PC-3 (cell line): ENCODE results near the gene EFCAB6. TPM values are rescaled to one million over a fixed set of nuclear protein-coding genes. Genes with fewer than 3 reads are reported as not detected.
A peak's percentile ranks its signal among the peaks of the same experiment; 100 is the strongest.

ENCODE experiments used
- ATAC-seq: fragments of 200-7000 bp; cut with Tn5 transposase; 2 replicates; pipeline ENCODE4 v1.9.1; 2020; ENCODE audit warnings: mild to moderate bottlenecking, moderate library complexity
- BruUV-seq: library from RNA; stranded (reverse); fragments of 400-500 nt; replicated peaks from 2 replicates; lab custom pipeline; 2021; lab: Mats Ljungman, UMichigan
- CTCF ChIA-PET: fragments of 300-600 bp; sonication (Branson Sonifier 250); formaldehyde crosslinking; loops from one replicate; lab custom pipeline; 2022; ENCODE audit warnings: antibody characterized with exemption; lab: Charles Lee
- POLR2A ChIA-PET: fragments of 300-600 bp; sonication (Branson Sonifier 250); formaldehyde crosslinking; loops from one replicate; lab custom pipeline; 2022; ENCODE audit warnings: antibody characterized with exemption; ENCODE audit not compliant: unreplicated experiment; lab: Charles Lee
- DNase-seq: peaks from one replicate; pipeline ENCODE4 v3.0.0-alpha.2; 2015
- H2AFZ ChIP-seq: fragments of 300-600 bp; sonication (generic); 2 replicates; pipeline ENCODE4 v1.6.0; 2016; ENCODE audit warnings: antibody characterized with exemption, low read length
- H3F3A ChIP-seq: fragments of 300-600 bp; sonication (generic); one replicate; pipeline ENCODE4 v1.6.0; 2017; ENCODE audit warnings: antibody characterized with exemption, low read length, control low read depth, mild to moderate bottlenecking; ENCODE audit not compliant: unreplicated experiment
- H3K27ac ChIP-seq: fragments of 300-600 bp; sonication (generic); 2 replicates; pipeline ENCODE4 v1.5.1; 2016; ENCODE audit warnings: mild to moderate bottlenecking, low read length
- H3K27me3 ChIP-seq: fragments of 300-600 bp; sonication (generic); 2 replicates; pipeline ENCODE4 v1.6.1; 2016; ENCODE audit warnings: low read length, mixed read lengths
- H3K36me3 ChIP-seq: fragments of 300-600 bp; sonication (generic); 2 replicates; pipeline ENCODE4 v1.6.1; 2016; ENCODE audit warnings: low read depth, mixed run types, low read length, mixed read lengths
- H3K4me1 ChIP-seq: fragments of 300-600 bp; sonication (generic); 2 replicates; pipeline ENCODE4 v1.5.1; 2016; ENCODE audit warnings: low read length; ENCODE audit not compliant: insufficient read depth
- H3K4me2 ChIP-seq: fragments of 300-600 bp; sonication (generic); 2 replicates; pipeline ENCODE4 v1.6.0; 2016; ENCODE audit warnings: low read length
- H3K4me3 ChIP-seq: fragments of 300-600 bp; sonication (generic); 2 replicates; pipeline ENCODE4 v1.5.1; 2016; ENCODE audit warnings: mild to moderate bottlenecking, low read length, mixed read lengths
- H3K79me2 ChIP-seq: fragments of 300-600 bp; sonication (generic); 2 replicates; pipeline ENCODE4 v1.6.1; 2017; ENCODE audit warnings: low read length, mixed read lengths
- H3K9ac ChIP-seq: fragments of 300-600 bp; sonication (generic); 2 replicates; pipeline ENCODE4 v1.6.0; 2016; ENCODE audit warnings: mild to moderate bottlenecking, low read length
- H3K9me2 ChIP-seq: fragments of 300-600 bp; sonication (generic); replicated peaks from 2 replicates; pipeline ENCODE4 v1.6.1; 2016; ENCODE audit warnings: mixed run types, low read length, mixed read lengths
- H3K9me3 ChIP-seq: fragments of 300-600 bp; sonication (generic); 2 replicates; pipeline ENCODE4 v1.6.1; 2016; ENCODE audit warnings: low read length, mixed read lengths
- H4K20me1 ChIP-seq: fragments of 300-600 bp; sonication (generic); 2 replicates; pipeline ENCODE4 v1.6.1; 2016; ENCODE audit warnings: low read length, mixed read lengths
- EZH2 ChIP-seq: fragments of 300-600 bp; sonication (generic); IDR thresholded peaks from one replicate; pipeline ENCODE4 v1.6.1; 2017; ENCODE audit warnings: antibody characterized with exemption, mild to moderate bottlenecking, low read length; ENCODE audit not compliant: unreplicated experiment
- EZH2phosphoT487 ChIP-seq: fragments of 300-600 bp; sonication (generic); IDR thresholded peaks from 2 replicates; pipeline ENCODE4 v1.6.1; 2018; ENCODE audit warnings: mild to moderate bottlenecking, antibody characterized with exemption, low read length, borderline replicate concordance
- intact Hi-C: fragments of 100-400 bp; cut with micrococcal nuclease; formaldehyde crosslinking; loops from 2 replicates; pipeline ENCODE4 v1.9.0; 2023
- total RNA-seq: library from RNA; depleted of rRNA; stranded (reverse); fragments of >200 nt; gene quantifications from 2 replicates; pipeline ENCODE4 v1.2.3, GENCODE V29; 2014
- TF ChIP-seq, protein P1 (sequence below): fragments of 300-600 bp; sonication (generic); conservative IDR thresholded peaks from 2 replicates; pipeline ENCODE4 v1.5.1; 2017; ENCODE audit warnings: antibody characterized with exemption, low read depth, mild to moderate bottlenecking, low read length

The EFCAB6 gene
- total RNA-seq, 1 experiment from 2014 or later, result 0.07 TPM

DNA sequence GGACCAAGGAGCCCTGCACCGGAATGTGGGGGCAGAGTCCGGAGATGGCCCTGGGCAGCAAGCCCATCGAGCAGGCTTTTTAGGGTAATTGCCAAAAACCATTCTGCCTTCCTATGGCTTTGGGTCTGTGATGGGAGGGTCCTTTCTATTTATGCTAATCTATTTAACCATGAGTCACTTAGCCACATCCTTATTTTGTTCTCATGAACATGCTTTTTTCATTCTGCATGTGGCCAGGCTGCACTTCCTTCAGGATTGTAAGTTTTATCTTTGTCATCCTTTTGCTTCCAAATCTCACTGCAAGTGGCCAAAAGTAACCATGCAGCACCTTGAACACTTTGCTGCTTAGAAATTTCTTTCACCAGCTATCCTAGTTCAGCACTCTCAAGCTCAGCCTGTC is 88.3 kb downstream of the EFCAB6 start:
- H3K9me3 ChIP-seq, result no peaks in the 10 kb centered on the region
- no peaks in the 10 kb centered on the region for H3K27me3 ChIP-seq
- no peak overlapping the region for H3K4me2 ChIP-seq
- H4K20me1 ChIP-seq, result no peaks in the 10 kb centered on the region
- no peaks in the 10 kb centered on the region for H3K36me3 ChIP-seq
- no peaks in the 10 kb centered on the region for H3K9me2 ChIP-seq
- no peaks in the 10 kb centered on the region for H3K79me2 ChIP-seq
- H3F3A ChIP-seq, result no peaks in the 10 kb centered on the region
- TF ChIP-seq, protein P1, sequence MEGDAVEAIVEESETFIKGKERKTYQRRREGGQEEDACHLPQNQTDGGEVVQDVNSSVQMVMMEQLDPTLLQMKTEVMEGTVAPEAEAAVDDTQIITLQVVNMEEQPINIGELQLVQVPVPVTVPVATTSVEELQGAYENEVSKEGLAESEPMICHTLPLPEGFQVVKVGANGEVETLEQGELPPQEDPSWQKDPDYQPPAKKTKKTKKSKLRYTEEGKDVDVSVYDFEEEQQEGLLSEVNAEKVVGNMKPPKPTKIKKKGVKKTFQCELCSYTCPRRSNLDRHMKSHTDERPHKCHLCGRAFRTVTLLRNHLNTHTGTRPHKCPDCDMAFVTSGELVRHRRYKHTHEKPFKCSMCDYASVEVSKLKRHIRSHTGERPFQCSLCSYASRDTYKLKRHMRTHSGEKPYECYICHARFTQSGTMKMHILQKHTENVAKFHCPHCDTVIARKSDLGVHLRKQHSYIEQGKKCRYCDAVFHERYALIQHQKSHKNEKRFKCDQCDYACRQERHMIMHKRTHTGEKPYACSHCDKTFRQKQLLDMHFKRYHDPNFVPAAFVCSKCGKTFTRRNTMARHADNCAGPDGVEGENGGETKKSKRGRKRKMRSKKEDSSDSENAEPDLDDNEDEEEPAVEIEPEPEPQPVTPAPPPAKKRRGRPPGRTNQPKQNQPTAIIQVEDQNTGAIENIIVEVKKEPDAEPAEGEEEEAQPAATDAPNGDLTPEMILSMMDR, result no peak
- no peak for TF ChIP-seq EZH2phosphoT487
- no peak for TF ChIP-seq EZH2
- no peak overlapping the region for H3K4me3 ChIP-seq
- ATAC-seq (peak; percentile 84), DNase-seq (peak; percentile 3)
- no peak overlapping the region for H2AFZ ChIP-seq
- H3K9ac ChIP-seq, result no peak overlapping the region
- no peak overlapping the region for H3K27ac ChIP-seq
- H3K4me1 ChIP-seq, result no peaks in the 10 kb centered on the region
- ChIA-PET POLR2A (no interaction called here), CTCF (interaction anchor here (0.7 kb wide), 1 partner anchor 73 kb away, joined by 3 read pairs; no protein-coding TSS in a partner anchor)
- BruUV-seq, result no TSS peak
- intact Hi-C loops, result no loop called here

DNA sequence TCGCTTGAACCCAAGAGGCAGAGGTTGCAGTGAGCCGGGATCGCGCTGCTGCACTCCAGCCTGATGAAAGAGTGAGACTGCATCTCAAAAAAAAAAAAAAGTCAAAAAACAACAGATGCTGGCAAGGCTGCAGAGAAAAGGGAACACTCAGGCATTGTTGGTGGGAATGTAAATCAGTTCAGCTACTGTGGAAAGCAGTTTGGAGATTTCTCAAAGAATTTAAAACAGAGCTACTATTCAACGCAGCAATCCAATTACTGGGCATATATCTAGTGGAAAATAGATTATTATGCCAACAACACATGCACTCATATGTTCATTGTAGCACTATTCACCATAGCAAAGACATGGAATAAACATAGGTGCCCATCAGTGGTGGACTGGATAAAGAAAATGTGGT is 89.7 kb downstream of the EFCAB6 start:
- Histone ChIP-seq H3K27ac (no peak overlapping the region), H3K36me3 (no peaks in the 10 kb centered on the region)
- no peak for DNase-seq

DNA sequence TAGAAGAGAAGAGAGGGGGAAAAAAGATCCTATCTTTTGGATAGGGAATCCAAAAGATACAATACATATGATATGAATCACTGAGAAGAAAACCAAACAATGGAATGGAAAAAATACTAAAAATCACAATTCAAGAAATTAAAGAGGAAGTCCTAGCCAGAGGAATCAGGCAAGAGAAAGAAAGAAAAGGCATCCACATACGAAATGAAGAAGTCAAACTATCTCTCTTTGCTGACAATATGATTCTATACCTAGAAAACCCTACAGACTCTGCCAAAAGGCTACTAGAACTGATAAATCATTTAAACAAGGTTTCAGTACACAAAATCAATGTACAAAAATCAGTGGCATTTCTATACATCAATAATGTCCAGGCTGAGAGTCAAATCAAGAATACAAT is 91.4 kb downstream of the EFCAB6 start:
- ChIA-PET CTCF (no interaction called here), POLR2A (no interaction called here)
- no TSS peak for BruUV-seq
- no peaks in the 10 kb centered on the region for H3K9me2 ChIP-seq
- H3F3A ChIP-seq, result no peaks in the 10 kb centered on the region
- H3K79me2 ChIP-seq, result no peaks in the 10 kb centered on the region
- H3K36me3 ChIP-seq, result no peaks in the 10 kb centered on the region
- H3K4me3 ChIP-seq, result no peak overlapping the region
- TF ChIP-seq, protein P1, result no peak
- TF ChIP-seq EZH2phosphoT487 (no peak), EZH2 (no peak)
- H3K4me2 ChIP-seq, result no peak overlapping the region
- no peak overlapping the region for H3K9ac ChIP-seq
- no peaks in the 10 kb centered on the region for H3K27me3 ChIP-seq
- H2AFZ ChIP-seq, result no peak overlapping the region
- DNase-seq, result no peak
- intact Hi-C loops, result no loop called here
- H3K9me3 ChIP-seq, result no peaks in the 10 kb centered on the region
- no peak for ATAC-seq
- H3K4me1 ChIP-seq, result no peaks in the 10 kb centered on the region
- H3K27ac ChIP-seq, result no peak overlapping the region
- no peaks in the 10 kb centered on the region for H4K20me1 ChIP-seq

More for the DNA sequence above, 89.7 kb downstream of the EFCAB6 start:
- Histone ChIP-seq H3K4me2 (no peak overlapping the region), H3K4me1 (no peaks in the 10 kb centered on the region), H3K9me3 (no peaks in the 10 kb centered on the region), H3K4me3 (no peak overlapping the region), H3K9me2 (no peaks in the 10 kb centered on the region), H3K79me2 (no peaks in the 10 kb centered on the region), H3K27me3 (no peaks in the 10 kb centered on the region), H4K20me1 (no peaks in the 10 kb centered on the region), H3F3A (no peaks in the 10 kb centered on the region), H2AFZ (no peak overlapping the region), H3K9ac (no peak overlapping the region)
- no TSS peak for BruUV-seq
- no peak for ATAC-seq
- intact Hi-C loops, result no loop called here
- CTCF ChIA-PET, result interaction anchor here (0.7 kb wide), 1 partner anchor 146 kb away, joined by 3 read pairs; no protein-coding TSS in a partner anchor
- POLR2A ChIA-PET, result no interaction called here
- TF ChIP-seq, protein P1, result no peak
- no peak for TF ChIP-seq EZH2
- TF ChIP-seq EZH2phosphoT487, result no peak
